RPMI8226 (cell line): ENCODE measurements around the gene TEX28.
A peak's percentile ranks its signal among the peaks of the same experiment; 100 is the strongest.
"Not testable (repeated sequence)": the region's sequence is repeated elsewhere in the genome, so short reads cannot be mapped to it uniquely, and the experiment has no call there.

ENCODE experiments used
- DNase-seq: peaks from one replicate; pipeline ENCODE4 v3.0.0-alpha.2; 2015

TEX28 gene

GRCh38 chrX:154294791-154295574 is at the start of gene TEX28:
Gene TEX28, minus strand, starts transcription at chrX:154295124. Its CDS starts 3,007 bp downstream, at chrX:154292117.
- DNase-seq = no peak

- not testable (repeated sequence) for DNase-seq
Observed at GRCh38 chrX:154343620-154344019, 48.7 kb upstream of the TEX28 start.

GRCh38 chrX:154343063-154343462 is 48.1 kb upstream of the TEX28 start:
- DNase-seq = not testable (repeated sequence)

GRCh38 chrX:154341399-154342298 is 46.7 kb upstream of the TEX28 start:
- DNase-seq = not testable (repeated sequence)

- DNase-seq = no peak
Observed at GRCh38 chrX:154334496-154334895, 39.6 kb upstream of the TEX28 start.

- peak; percentile 49 for DNase-seq
Observed at GRCh38 chrX:154333837-154334271, 38.9 kb upstream of the TEX28 start.

- DNase-seq = no peak
Observed at GRCh38 chrX:154333116-154333515, 38.2 kb upstream of the TEX28 start.

GRCh38 chrX:154332561-154332960 is 37.6 kb upstream of the TEX28 start:
- DNase-seq = no peak

- no peak for DNase-seq
Observed at GRCh38 chrX:154329294-154329693, 34.4 kb upstream of the TEX28 start.

- no peak for DNase-seq
Observed at GRCh38 chrX:154328646-154329045, 33.7 kb upstream of the TEX28 start.

- DNase-seq = peak; percentile 43
Observed at GRCh38 chrX:154327038-154327820, 32.3 kb upstream of the TEX28 start.

- DNase-seq = no peak
Observed at GRCh38 chrX:154325541-154325940, 30.6 kb upstream of the TEX28 start.

GRCh38 chrX:154323537-154323936 is 28.6 kb upstream of the TEX28 start:
- DNase-seq = no peak

- no peak for DNase-seq
Observed at GRCh38 chrX:154322890-154323289, 28.0 kb upstream of the TEX28 start.

- DNase-seq = peak; percentile 77
Observed at GRCh38 chrX:154321594-154321993, 26.7 kb upstream of the TEX28 start.

GRCh38 chrX:154321152-154321551 is 26.2 kb upstream of the TEX28 start:
- no peak for DNase-seq

GRCh38 chrX:154320406-154320805 is 25.5 kb upstream of the TEX28 start:
- no peak for DNase-seq

GRCh38 chrX:154317391-154317995 is 22.6 kb upstream of the TEX28 start:
- peak; percentile 27 for DNase-seq

GRCh38 chrX:154315416-154315815 is 20.5 kb upstream of the TEX28 start:
- no peak for DNase-seq

GRCh38 chrX:154313147-154313546 is 18.2 kb upstream of the TEX28 start:
- no peak for DNase-seq

GRCh38 chrX:154312116-154312515 is 17.2 kb upstream of the TEX28 start:
- DNase-seq = no peak
